Neural cell (in vitro differentiated cells): ENCODE results near the gene CADPS2. TPM values are rescaled to one million over a fixed set of nuclear protein-coding genes. Genes with fewer than 3 reads are reported as not detected.

Source experiments
- H2AFZ ChIP-seq: fragments of 200-600, 300-800 bp; sonication (generic), shearing (Covaris generic); 2 replicates; pipeline ENCODE4 v1.6.0; 2014; ENCODE audit warnings: low read depth, mild to moderate bottlenecking, antibody characterized with exemption, low read length, moderate library complexity
- H3F3A ChIP-seq: fragments of 200-600 bp; shearing (Covaris generic); 2 replicates; pipeline ENCODE4 v1.6.1; 2016; ENCODE audit warnings: mild to moderate bottlenecking, moderate library complexity, mixed read lengths, antibody characterized with exemption, low read length; ENCODE audit not compliant: insufficient read depth, poor library complexity, severe bottlenecking
- H3K27ac ChIP-seq: fragments of 200-600, 300-800 bp; sonication (generic), shearing (Covaris generic); 2 replicates; pipeline ENCODE4 v1.5.1; 2014; ENCODE audit warnings: mild to moderate bottlenecking, low read length, moderate library complexity
- H3K27me3 ChIP-seq: fragments of 300-800, 200-600 bp; sonication (generic), shearing (Covaris generic); 2 replicates; pipeline ENCODE4 v1.6.0; 2014; ENCODE audit warnings: mild to moderate bottlenecking, low read depth, low read length, moderate library complexity; ENCODE audit not compliant: insufficient read depth
- H3K36me3 ChIP-seq: fragments of 300-800, 200-600 bp; sonication (generic), shearing (Covaris generic); 2 replicates; pipeline ENCODE4 v1.5.1; 2014; ENCODE audit warnings: mild to moderate bottlenecking, antibody characterized with exemption, low read length, moderate library complexity; ENCODE audit not compliant: insufficient read depth
- H3K4me2 ChIP-seq: fragments of 300-800, 200-600 bp; sonication (generic), shearing (Covaris generic); 2 replicates; pipeline ENCODE4 v1.6.0; 2014; ENCODE audit warnings: mild to moderate bottlenecking, low read length
- H3K4me3 ChIP-seq: fragments of 300-800, 200-600 bp; sonication (generic), shearing (Covaris generic); 2 replicates; pipeline ENCODE4 v1.5.1; 2014; ENCODE audit warnings: mild to moderate bottlenecking, low read length, moderate library complexity
- H3K79me2 ChIP-seq: fragments of 200-600 bp; shearing (Covaris generic); replicated peaks from 2 replicates; pipeline ENCODE4 v1.6.0; 2014; ENCODE audit warnings: mild to moderate bottlenecking, low read length, moderate library complexity; ENCODE audit not compliant: insufficient read depth
- H3K9ac ChIP-seq: fragments of 300-800, 200-600 bp; sonication (generic), shearing (Covaris generic); 2 replicates; pipeline ENCODE4 v1.6.1; 2016; ENCODE audit warnings: mild to moderate bottlenecking, low read length, mixed read lengths
- H3K9me2 ChIP-seq: fragments of 200-600 bp; shearing (Covaris generic); 2 replicates; pipeline ENCODE4 v1.6.1; 2016; ENCODE audit warnings: mild to moderate bottlenecking, low read length, mixed read lengths; ENCODE audit not compliant: insufficient read depth
- H3K9me3 ChIP-seq: fragments of 200-600, 300-800 bp; sonication (generic), shearing (Covaris generic); 2 replicates; pipeline ENCODE4 v1.6.1; 2016; ENCODE audit warnings: mild to moderate bottlenecking, mixed run types, low read length, moderate library complexity, mixed read lengths
- H4K20me1 ChIP-seq: fragments of 200-600 bp; shearing (Covaris generic); 2 replicates; pipeline ENCODE4 v1.6.1; 2016; ENCODE audit warnings: mild to moderate bottlenecking, mixed run types; ENCODE audit not compliant: insufficient read depth
- CTCF ChIP-seq: fragments of 450-650 bp; IDR thresholded peaks from 2 replicates; pipeline ENCODE4 v1.5.1; 2014; ENCODE audit warnings: antibody characterized with exemption, mild to moderate bottlenecking, moderate library complexity; ENCODE audit not compliant: poor library complexity, severe bottlenecking
- EP300 ChIP-seq: fragments of 450-650 bp; conservative IDR thresholded peaks from 2 replicates; pipeline ENCODE4 v1.6.1; 2014; ENCODE audit warnings: antibody characterized with exemption, mild to moderate bottlenecking, moderate library complexity; ENCODE audit not compliant: poor library complexity, severe bottlenecking
- EZH2 ChIP-seq: fragments of 200-600, 300-800 bp; shearing (Covaris generic), sonication (generic); IDR thresholded peaks from 2 replicates; pipeline ENCODE4 v1.6.1; 2014; ENCODE audit warnings: antibody characterized with exemption, low read length, borderline replicate concordance, mild to moderate bottlenecking; ENCODE audit not compliant: insufficient read depth, poor library complexity, severe bottlenecking
- MXI1 ChIP-seq: fragments of 450-650 bp; conservative IDR thresholded peaks from 2 replicates; pipeline ENCODE4 v1.6.1; 2014; ENCODE audit warnings: antibody characterized with exemption, mild to moderate bottlenecking; ENCODE audit not compliant: poor library complexity, severe bottlenecking
- POLR2AphosphoS5 ChIP-seq: IDR thresholded peaks from 2 replicates; pipeline ENCODE4 v1.6.1; 2012
- RAD21 ChIP-seq: fragments of 450-650 bp; conservative IDR thresholded peaks from 2 replicates; pipeline ENCODE4 v1.6.1; 2014; ENCODE audit warnings: antibody characterized with exemption, mild to moderate bottlenecking, moderate library complexity
- REST ChIP-seq: IDR thresholded peaks from 2 replicates; pipeline ENCODE4 v1.6.1; 2012; ENCODE audit warnings: borderline replicate concordance
- SMC3 ChIP-seq: fragments of 450-650 bp; conservative IDR thresholded peaks from 2 replicates; pipeline ENCODE4 v1.6.1; 2014; ENCODE audit warnings: antibody characterized with exemption, mild to moderate bottlenecking, moderate library complexity; ENCODE audit not compliant: poor library complexity
- TAF1 ChIP-seq: IDR thresholded peaks from 2 replicates; pipeline ENCODE4 v1.6.1; 2012; ENCODE audit warnings: low read depth
- polyA plus RNA-seq: library from polyadenylated mRNA; depleted of rRNA; stranded (reverse); fragments of >200 nt; gene quantifications from 2 replicates; pipeline ENCODE4 v1.2.3, GENCODE V29; 2014

The CADPS2 gene
- polyA plus RNA-seq, 1 donor from 2014 or later: 5.9 TPM

- Histone ChIP-seq H3K36me3 (no peaks in the 10 kb centered on the region), H3K27ac (no peak overlapping the region), H3F3A (no peaks in the 10 kb centered on the region), H2AFZ (no peak overlapping the region), H3K27me3 (no peaks in the 10 kb centered on the region), H3K4me2 (no peak overlapping the region), H4K20me1 (no peaks in the 10 kb centered on the region), H3K79me2 (no peaks in the 10 kb centered on the region), H3K9me2 (no peaks in the 10 kb centered on the region), H3K4me3 (no peak overlapping the region), H3K9ac (no peak overlapping the region), H3K9me3 (no peaks in the 10 kb centered on the region)
- no peak for TF ChIP-seq EP300
- no peak for TF ChIP-seq EZH2
- TF ChIP-seq RAD21: no peak
- TF ChIP-seq REST: no peak
- TF ChIP-seq CTCF: no peak
- no peak for TF ChIP-seq MXI1
- no peak for TF ChIP-seq POLR2AphosphoS5
- TF ChIP-seq SMC3: no peak
- no peak for TF ChIP-seq TAF1
Observed at GRCh38 chr7:122549578-122549977, 336.7 kb downstream of the CADPS2 start.

DNA sequence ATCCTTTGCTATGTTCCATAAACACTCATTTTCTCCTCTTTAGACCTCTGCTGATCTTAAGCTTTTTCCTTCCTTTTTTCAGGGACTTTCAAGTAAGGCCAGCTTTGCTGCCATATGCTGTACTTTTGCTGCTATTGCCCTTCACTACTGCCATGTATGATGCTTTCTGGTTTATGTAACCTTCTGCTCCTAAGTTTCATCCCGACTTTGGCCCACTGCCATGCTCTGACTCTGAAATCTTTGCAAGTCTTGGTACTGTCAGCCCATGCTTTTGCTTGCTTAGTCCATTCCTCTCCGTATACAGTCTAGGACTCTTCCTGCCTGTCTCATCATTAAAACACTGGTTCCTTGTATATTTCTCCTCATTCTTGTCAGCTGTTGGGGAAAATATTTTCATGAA is 339.8 kb downstream of the CADPS2 start:
- Histone ChIP-seq H3K4me3 (no peak overlapping the region), H4K20me1 (no peaks in the 10 kb centered on the region), H3K9ac (no peak overlapping the region), H3K36me3 (no peaks in the 10 kb centered on the region), H3K4me2 (no peak overlapping the region), H3K27ac (no peak overlapping the region), H3K9me2 (no peaks in the 10 kb centered on the region), H2AFZ (no peak overlapping the region), H3K27me3 (no peaks in the 10 kb centered on the region), H3K79me2 (no peaks in the 10 kb centered on the region), H3F3A (no peaks in the 10 kb centered on the region), H3K9me3 (no peaks in the 10 kb centered on the region)
- TF ChIP-seq REST (no peak), RAD21 (no peak), SMC3 (no peak)
